Panc1 (cell line): ENCODE measurements around the gene CEP164.

Experiments
- POLR2AphosphoS5 ChIP-seq: IDR thresholded peaks from 2 replicates; pipeline ENCODE4 v1.6.1; 2012; ENCODE audit warnings: mild to moderate bottlenecking, low read depth, low read length, moderate library complexity
- SIN3A ChIP-seq: IDR thresholded peaks from 2 replicates; pipeline ENCODE4 v1.6.1; 2012; ENCODE audit warnings: low read depth, mild to moderate bottlenecking, low read length, moderate library complexity, borderline replicate concordance; ENCODE audit not compliant: insufficient read depth
- TCF7L2 ChIP-seq: IDR thresholded peaks from 2 replicates; pipeline ENCODE4 v1.6.1; 2011; ENCODE audit warnings: mild to moderate bottlenecking, low read depth, low read length, inconsistent platforms
- TF ChIP-seq, protein P1 (sequence below): fragments of 450-650 bp; IDR thresholded peaks from 2 replicates; pipeline ENCODE4 v1.5.1; 2017; ENCODE audit warnings: mild to moderate bottlenecking

DNA sequence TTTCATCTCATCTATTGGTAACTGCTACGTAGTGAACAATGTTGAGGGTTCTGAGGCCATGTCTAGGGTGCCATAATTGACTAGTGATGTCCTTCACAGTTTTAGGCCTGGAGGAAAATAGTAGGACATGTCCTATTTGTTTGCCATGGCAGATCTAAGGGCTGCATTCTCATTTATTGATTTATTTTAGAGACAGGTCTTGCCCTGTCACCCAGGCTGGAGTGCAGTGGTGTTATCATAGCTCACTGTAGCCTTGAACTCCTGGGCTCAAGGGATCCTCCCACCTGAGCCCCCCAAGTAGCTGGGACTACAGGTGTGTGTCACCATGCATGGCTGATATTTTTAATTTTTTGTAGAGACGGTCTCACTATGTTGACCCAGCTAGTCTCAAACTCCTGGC is 5.2 kb downstream of the CEP164 start:
- TF ChIP-seq TCF7L2 (no peak), POLR2AphosphoS5 (no peak), SIN3A (no peak)
- TF ChIP-seq, protein P1, sequence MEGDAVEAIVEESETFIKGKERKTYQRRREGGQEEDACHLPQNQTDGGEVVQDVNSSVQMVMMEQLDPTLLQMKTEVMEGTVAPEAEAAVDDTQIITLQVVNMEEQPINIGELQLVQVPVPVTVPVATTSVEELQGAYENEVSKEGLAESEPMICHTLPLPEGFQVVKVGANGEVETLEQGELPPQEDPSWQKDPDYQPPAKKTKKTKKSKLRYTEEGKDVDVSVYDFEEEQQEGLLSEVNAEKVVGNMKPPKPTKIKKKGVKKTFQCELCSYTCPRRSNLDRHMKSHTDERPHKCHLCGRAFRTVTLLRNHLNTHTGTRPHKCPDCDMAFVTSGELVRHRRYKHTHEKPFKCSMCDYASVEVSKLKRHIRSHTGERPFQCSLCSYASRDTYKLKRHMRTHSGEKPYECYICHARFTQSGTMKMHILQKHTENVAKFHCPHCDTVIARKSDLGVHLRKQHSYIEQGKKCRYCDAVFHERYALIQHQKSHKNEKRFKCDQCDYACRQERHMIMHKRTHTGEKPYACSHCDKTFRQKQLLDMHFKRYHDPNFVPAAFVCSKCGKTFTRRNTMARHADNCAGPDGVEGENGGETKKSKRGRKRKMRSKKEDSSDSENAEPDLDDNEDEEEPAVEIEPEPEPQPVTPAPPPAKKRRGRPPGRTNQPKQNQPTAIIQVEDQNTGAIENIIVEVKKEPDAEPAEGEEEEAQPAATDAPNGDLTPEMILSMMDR = no peak
